ENCODE measurements around the gene CCDC159.
"Not testable (repeated sequence)": the region's sequence is repeated elsewhere in the genome, so short reads cannot be mapped to it uniquely, and the experiment has no call there.

The CCDC159 gene

DNA sequence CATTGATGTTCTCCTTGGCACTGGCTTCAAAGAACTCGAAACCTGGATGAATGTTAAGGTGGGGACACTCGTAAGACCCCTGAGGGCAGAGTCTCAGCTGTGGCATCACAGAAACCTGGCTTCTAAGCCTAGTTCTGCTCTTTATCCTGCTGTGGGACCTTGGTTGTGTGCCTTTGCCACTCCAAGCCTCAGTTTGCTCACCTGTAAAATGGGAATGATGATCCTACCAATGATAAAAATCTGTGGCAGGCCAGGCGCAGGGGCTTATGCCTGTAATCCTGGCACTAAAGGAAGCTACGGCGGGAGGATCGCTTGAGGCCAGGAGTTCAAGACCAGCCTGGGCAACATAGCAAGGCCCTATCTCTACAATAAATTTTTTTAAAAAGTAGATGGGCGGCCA lies 20.8 kb upstream of the CCDC159 start:
- Mint-ChIP-seq H3K4me1 (peaks cover 50% of the 10 kb centered on the region), H3K4me3 (no peak overlapping the region), H3K27me3 (ENCODE audit: low read depth, poor library complexity) (no peaks in the 10 kb centered on the region), H3K36me3 (ENCODE audit: low read depth) (peaks cover 21% of the 10 kb centered on the region), H3K9me3 (no peaks in the 10 kb centered on the region), H3K27ac (no peak overlapping the region)
- no peak for DNase-seq
- TF ChIP-seq, protein P1, sequence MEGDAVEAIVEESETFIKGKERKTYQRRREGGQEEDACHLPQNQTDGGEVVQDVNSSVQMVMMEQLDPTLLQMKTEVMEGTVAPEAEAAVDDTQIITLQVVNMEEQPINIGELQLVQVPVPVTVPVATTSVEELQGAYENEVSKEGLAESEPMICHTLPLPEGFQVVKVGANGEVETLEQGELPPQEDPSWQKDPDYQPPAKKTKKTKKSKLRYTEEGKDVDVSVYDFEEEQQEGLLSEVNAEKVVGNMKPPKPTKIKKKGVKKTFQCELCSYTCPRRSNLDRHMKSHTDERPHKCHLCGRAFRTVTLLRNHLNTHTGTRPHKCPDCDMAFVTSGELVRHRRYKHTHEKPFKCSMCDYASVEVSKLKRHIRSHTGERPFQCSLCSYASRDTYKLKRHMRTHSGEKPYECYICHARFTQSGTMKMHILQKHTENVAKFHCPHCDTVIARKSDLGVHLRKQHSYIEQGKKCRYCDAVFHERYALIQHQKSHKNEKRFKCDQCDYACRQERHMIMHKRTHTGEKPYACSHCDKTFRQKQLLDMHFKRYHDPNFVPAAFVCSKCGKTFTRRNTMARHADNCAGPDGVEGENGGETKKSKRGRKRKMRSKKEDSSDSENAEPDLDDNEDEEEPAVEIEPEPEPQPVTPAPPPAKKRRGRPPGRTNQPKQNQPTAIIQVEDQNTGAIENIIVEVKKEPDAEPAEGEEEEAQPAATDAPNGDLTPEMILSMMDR (IDR thresholded peaks at IDR 0.05): no peak

- DNase-seq: no peak
- TF ChIP-seq, protein P1 (IDR thresholded peaks at IDR 0.05): no peak
- Mint-ChIP-seq H3K9me3 (no peaks in the 10 kb centered on the region), H3K4me1 (peaks cover 8% of the 10 kb centered on the region), H3K27ac (peak overlapping the region; percentile 80), H3K36me3 (ENCODE audit: low read depth) (peaks cover 39% of the 10 kb centered on the region), H3K4me3 (no peak overlapping the region), H3K27me3 (ENCODE audit: low read depth, poor library complexity) (no peaks in the 10 kb centered on the region)
These were observed 16.2 kb upstream of the CCDC159 start for GRCh38 chr19:11330127-11330526.

- TF ChIP-seq, protein P1 (IDR thresholded peaks at IDR 0.05): no peak
- no peaks in the 10 kb centered on the region for H3K27me3 Mint-ChIP-seq (ENCODE audit: low read depth, poor library complexity)
- H3K4me1 Mint-ChIP-seq: peaks cover 8% of the 10 kb centered on the region
- no peak overlapping the region for H3K4me3 Mint-ChIP-seq
- H3K9me3 Mint-ChIP-seq: no peaks in the 10 kb centered on the region
- H3K36me3 Mint-ChIP-seq (ENCODE audit: low read depth): peaks cover 52% of the 10 kb centered on the region
- no peak for DNase-seq
- no peak overlapping the region for H3K27ac Mint-ChIP-seq
These were observed 14.8 kb upstream of the CCDC159 start for GRCh38 chr19:11331502-11331901.

DNA sequence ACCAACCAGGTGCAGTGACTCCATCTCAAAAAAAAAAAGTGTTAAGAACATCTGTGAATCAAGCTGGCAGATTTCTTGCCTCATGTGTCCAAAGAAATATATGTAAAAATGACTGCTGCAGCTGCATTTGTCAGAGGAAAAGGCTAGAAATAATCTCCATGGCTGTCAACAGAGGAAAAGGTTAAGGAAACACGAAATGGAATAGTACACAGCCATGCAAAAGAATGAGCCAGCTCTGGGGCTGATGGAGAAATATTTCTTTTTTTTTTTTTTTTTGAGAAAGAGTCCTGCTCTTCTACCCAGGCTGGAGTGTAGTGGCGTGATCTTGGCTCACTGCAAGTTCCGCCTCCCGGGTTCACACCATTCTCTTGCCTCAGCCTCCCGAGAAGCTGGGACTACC lies 13.5 kb upstream of the CCDC159 start:
- H3K9me3 Mint-ChIP-seq: no peaks in the 10 kb centered on the region
- H3K27ac Mint-ChIP-seq: no peak overlapping the region
- H3K4me3 Mint-ChIP-seq: no peak overlapping the region
- DNase-seq: no peak
- TF ChIP-seq, protein P1 (IDR thresholded peaks at IDR 0.05): no peak
- peaks cover 51% of the 10 kb centered on the region for H3K36me3 Mint-ChIP-seq (ENCODE audit: low read depth)
- H3K27me3 Mint-ChIP-seq (ENCODE audit: low read depth, poor library complexity): no peaks in the 10 kb centered on the region
- H3K4me1 Mint-ChIP-seq: peaks cover 8% of the 10 kb centered on the region

- DNase-seq; H3K4me3 Mint-ChIP-seq; H3K27me3 Mint-ChIP-seq (ENCODE audit: low read depth, poor library complexity); H3K27ac Mint-ChIP-seq; H3K9me3 Mint-ChIP-seq: not testable (repeated sequence)
- Mint-ChIP-seq H3K36me3 (ENCODE audit: low read depth) (peaks cover 51% of the 10 kb centered on the region), H3K4me1 (peaks cover 13% of the 10 kb centered on the region)
These were observed 12.5 kb upstream of the CCDC159 start for GRCh38 chr19:11333838-11334237.

DNA sequence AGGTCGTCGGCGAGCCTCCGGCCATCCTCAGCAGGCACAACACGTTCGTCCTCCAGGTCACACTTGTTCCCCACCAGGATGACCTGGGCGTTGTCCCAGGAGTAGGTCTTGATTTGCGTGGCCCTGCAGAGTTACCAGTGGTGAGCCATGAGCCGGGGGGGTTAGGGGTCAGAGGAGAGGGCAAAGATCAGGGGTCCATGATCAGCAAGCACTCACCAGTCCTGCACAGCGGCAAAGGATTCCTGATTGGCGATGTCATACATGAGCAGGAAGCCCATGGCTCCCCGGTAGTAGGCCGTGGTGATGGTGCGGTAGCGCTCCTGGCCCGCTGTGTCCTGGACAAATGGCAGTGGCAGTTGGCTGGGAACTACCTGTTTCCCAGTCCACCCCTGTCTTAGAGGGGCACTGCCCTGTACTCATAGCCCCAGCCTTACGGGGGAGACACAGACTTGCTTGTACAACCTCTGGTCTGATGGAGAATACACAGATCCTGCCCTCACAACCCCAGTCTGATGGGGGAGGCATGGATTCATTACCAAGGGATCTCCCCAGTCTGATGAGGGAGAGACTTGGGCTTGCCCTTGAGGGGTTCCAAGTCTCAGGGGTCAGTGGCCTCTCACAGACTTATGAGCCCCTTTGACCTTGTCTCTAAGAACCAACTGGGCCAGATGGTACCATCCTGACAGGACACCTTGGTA lies 10.7 kb upstream of the CCDC159 start:
- DNase-seq: no peak
- TF ChIP-seq, protein P1 (IDR thresholded peaks at IDR 0.05): no peak
- peaks cover 5% of the 10 kb centered on the region for H3K4me1 Mint-ChIP-seq
- H3K4me3 Mint-ChIP-seq: no peak overlapping the region
- H3K9me3 Mint-ChIP-seq: no peaks in the 10 kb centered on the region
- no peak overlapping the region for H3K27ac Mint-ChIP-seq
- H3K27me3 Mint-ChIP-seq (ENCODE audit: low read depth, poor library complexity): peaks cover 4% of the 10 kb centered on the region
- peaks cover 45% of the 10 kb centered on the region for H3K36me3 Mint-ChIP-seq (ENCODE audit: low read depth)
